IMR-90 (cell line): Measurements from ENCODE around the gene SLC44A5. TPM values are rescaled to one million over a fixed set of nuclear protein-coding genes. Genes with fewer than 3 reads are reported as not detected.

Experiments
- ATAC-seq: fragments of 200-7000 bp; cut with Tn5 transposase; 2 replicates; pipeline ENCODE4 v1.9.1; 2020; ENCODE audit warnings: low read depth, mild to moderate bottlenecking, moderate library complexity
- BruUV-seq: library from RNA; stranded (reverse); fragments of 400-500 nt; replicated peaks from 2 replicates; lab custom pipeline; 2021; lab: Mats Ljungman, UMichigan
- CTCF ChIA-PET: fragments of 300-600 bp; formaldehyde crosslinking; extraction: SDS; loops from one replicate; lab custom pipeline; 2021; ENCODE audit warnings: antibody characterized with exemption; lab: Yijun Ruan, JAX
- POLR2A ChIA-PET: fragments of 300-600 bp; sonication (Branson Sonifier 250); formaldehyde crosslinking; loops from one replicate; lab custom pipeline; 2022; ENCODE audit warnings: antibody characterized with exemption; ENCODE audit not compliant: unreplicated experiment; lab: Charles Lee
- DNase-seq: peaks from one replicate; pipeline ENCODE4 v3.0.0; 2013
- H2AFZ ChIP-seq: replicated peaks from 2 replicates; pipeline ENCODE3; 2013; ENCODE audit warnings: low read length, mild to moderate bottlenecking; ENCODE audit not compliant: poor library complexity
- H2AK5ac ChIP-seq: 2 replicates; pipeline ENCODE4 v1.6.1; 2013; ENCODE audit warnings: low read depth, low read length, inconsistent platforms
- H2AK9ac ChIP-seq: replicated peaks from 2 replicates; pipeline ENCODE3; 2013; ENCODE audit warnings: mild to moderate bottlenecking, low read depth, low read length, moderate library complexity; ENCODE audit not compliant: poor library complexity
- H2BK120ac ChIP-seq: 2 replicates; pipeline ENCODE4 v1.6.1; 2013; ENCODE audit warnings: low read depth, low read length, inconsistent platforms
- H2BK15ac ChIP-seq: 3 replicates; pipeline ENCODE4 v1.6.1; 2013; ENCODE audit warnings: low read depth, low read length, inconsistent platforms
- H2BK20ac ChIP-seq: 2 replicates; pipeline ENCODE4 v1.6.1; 2013; ENCODE audit warnings: low read depth, mild to moderate bottlenecking, inconsistent platforms, low read length, moderate library complexity
- H2BK5ac ChIP-seq: 2 replicates; pipeline ENCODE4 v1.6.1; 2013; ENCODE audit warnings: mild to moderate bottlenecking, low read depth, low read length, inconsistent platforms; ENCODE audit not compliant: poor library complexity, severe bottlenecking
- H3K14ac ChIP-seq: replicated peaks from 2 replicates; pipeline ENCODE4 v1.6.1; 2013; ENCODE audit warnings: low read depth, low read length, inconsistent platforms
- H3K18ac ChIP-seq: 2 replicates; pipeline ENCODE4 v1.6.1; 2013; ENCODE audit warnings: low read depth, low read length, control low read depth
- H3K23ac ChIP-seq: 2 replicates; pipeline ENCODE4 v1.6.1; 2013; ENCODE audit warnings: low read depth, low read length, inconsistent platforms
- H3K27ac ChIP-seq: 2 replicates; pipeline ENCODE4 v1.5.1; 2013; ENCODE audit warnings: mild to moderate bottlenecking, control low read depth, low read length; ENCODE audit not compliant: insufficient read depth
- H3K27me3 ChIP-seq: 2 replicates; pipeline ENCODE4 v1.6.1; 2013; ENCODE audit warnings: low read length; ENCODE audit not compliant: control insufficient read depth, insufficient read depth
- H3K36me3 ChIP-seq: 2 replicates; pipeline ENCODE4 v1.6.1; 2013; ENCODE audit warnings: low read length, mixed read lengths; ENCODE audit not compliant: control insufficient read depth, insufficient read depth
- H3K4ac ChIP-seq: 2 replicates; pipeline ENCODE4 v1.6.1; 2013; ENCODE audit warnings: low read depth, low read length, inconsistent platforms
- H3K4me1 ChIP-seq: 2 replicates; pipeline ENCODE4 v1.6.1; 2013; ENCODE audit warnings: low read length, mixed read lengths; ENCODE audit not compliant: control insufficient read depth, insufficient read depth
- H3K4me2 ChIP-seq: 2 replicates; pipeline ENCODE4 v1.6.1; 2013; ENCODE audit warnings: low read depth, mild to moderate bottlenecking, control low read depth, low read length, moderate library complexity
- H3K4me3 ChIP-seq: 2 replicates; pipeline ENCODE4 v1.5.1; 2013; ENCODE audit warnings: low read depth, mild to moderate bottlenecking, control low read depth, low read length, moderate library complexity; ENCODE audit not compliant: insufficient read depth
- H3K56ac ChIP-seq: 2 replicates; pipeline ENCODE4 v1.6.1; 2013; ENCODE audit warnings: low read length, inconsistent platforms; ENCODE audit not compliant: insufficient read depth; ENCODE audit errors: extremely low read depth
- H3K79me1 ChIP-seq, 2 experiments: 2 replicates each; pipeline ENCODE4 v1.6.1; 2013; ENCODE audit warnings: low read length in 2 of 2, inconsistent platforms in 1 of 2, low read depth in 1 of 2
- H3K9ac ChIP-seq: 2 replicates; pipeline ENCODE4 v1.6.1; 2013; ENCODE audit warnings: low read depth, low read length, control low read depth
- H3K9me1 ChIP-seq: 2 replicates; pipeline ENCODE4 v1.6.1; 2013; ENCODE audit warnings: low read length, inconsistent platforms; ENCODE audit not compliant: insufficient read depth
- H3K9me3 ChIP-seq: 2 replicates; pipeline ENCODE4 v1.6.1; 2013; ENCODE audit warnings: low read length; ENCODE audit not compliant: control insufficient read depth, insufficient read depth
- H4K20me1 ChIP-seq: 2 replicates; pipeline ENCODE4 v1.6.1; 2013; ENCODE audit warnings: low read length, inconsistent platforms; ENCODE audit not compliant: insufficient read depth
- H4K5ac ChIP-seq: 2 replicates; pipeline ENCODE4 v1.6.1; 2013; ENCODE audit warnings: mild to moderate bottlenecking, low read depth, low read length, control low read depth
- H4K8ac ChIP-seq, 2 experiments: 2 replicates each; pipeline ENCODE4 v1.6.1; 2013; ENCODE audit warnings: low read depth in 2 of 2, low read length in 2 of 2, control low read depth in 1 of 2, inconsistent platforms in 1 of 2
- H4K91ac ChIP-seq: 2 replicates; pipeline ENCODE4 v1.6.1; 2013; ENCODE audit warnings: low read depth, low read length, inconsistent platforms; ENCODE audit not compliant: insufficient read depth
- FOS ChIP-seq: fragments of 150-350 bp; IDR thresholded peaks from 2 replicates; pipeline ENCODE4 v1.6.1; 2016; ENCODE audit warnings: low read depth, low read length
- NFE2L2 ChIP-seq: fragments of 150-350 bp; IDR thresholded peaks from 2 replicates; pipeline ENCODE4 v1.6.1; 2016; ENCODE audit warnings: low read depth, mild to moderate bottlenecking, low read length
- POLR2A ChIP-seq: IDR thresholded peaks from 2 replicates; pipeline ENCODE4 v1.6.1; 2012; ENCODE audit warnings: mild to moderate bottlenecking, low read depth, low read length
- RFX5 ChIP-seq: IDR thresholded peaks from 2 replicates; pipeline ENCODE4 v1.8.0; 2012; ENCODE audit warnings: low read depth, mild to moderate bottlenecking, low read length, moderate library complexity
- WGBS, 2 experiments: methylation state at CpG; one replicate each; pipeline versions ENCODE4 v1.1.5 to v1.1.7; 2013; ENCODE audit warnings: missing lambda C conversion rate in 2 of 2; ENCODE audit not compliant: insufficient read length in 1 of 2; ENCODE audit errors: extremely low coverage in 2 of 2; 5-methylcytosine and 5-hydroxymethylcytosine counted together
- dilution Hi-C: fragments of 300-500 bp; cut with HindIII; formaldehyde crosslinking; loops from one replicate; pipeline ENCODE4 v1.14.3; 2018; ENCODE audit warnings: low sequenced_read_pairs; ENCODE audit not compliant: unreplicated experiment
- in situ Hi-C: fragments of 300-500 bp; cut with MboI; formaldehyde crosslinking; loops from 3 replicates; pipeline ENCODE4 v1.14.3; 2019; ENCODE audit warnings: low sequenced_read_pairs, inconsistent platforms, mixed read lengths
- intact Hi-C: fragments of 100-400 bp; cut with micrococcal nuclease; formaldehyde crosslinking; loops from 2 replicates; pipeline ENCODE4 v1.10.0; 2022
- polyA plus RNA-seq, 3 experiments: library from polyadenylated mRNA; depleted of rRNA; stranded (reverse); fragments of >200 nt; gene quantifications; 2 replicates each; pipeline ENCODE4 v1.2.3, GENCODE V29; 2012; ENCODE audit warnings: low replicate concordance in 1 of 3
- total RNA-seq: library from RNA; depleted of rRNA; stranded (reverse); fragments of >200 nt; gene quantifications from 2 replicates; pipeline ENCODE4 v1.2.3, GENCODE V29; 2012

SLC44A5 gene
- total and polyA plus RNA-seq, 2 of the 4 experiments (the other 2 are of a cell fraction) = under 0.01 TPM; not detected in 1

GRCh38 chr1:75469586-75470173, 141.2 kb downstream of the SLC44A5 start:
- H3K79me1 ChIP-seq = no peaks in the 10 kb centered on the region
- no CpG with 5 or more reads among the region's 7 CpGs for WGBS, 2 experiments
- no TSS peak for BruUV-seq
- in situ Hi-C loops (no loop called here), dilution Hi-C loops (no loop called here), intact Hi-C loops (no loop called here)
- CTCF ChIA-PET = no interaction called here
- H3K23ac ChIP-seq = no peak overlapping the region
- no peak overlapping the region for H3K27ac ChIP-seq
- no peak overlapping the region for H3K18ac ChIP-seq
- H3K4me2 ChIP-seq = no peak overlapping the region
- no peak overlapping the region for H2BK20ac ChIP-seq
- no peak overlapping the region for H3K14ac ChIP-seq
- H3K27me3 ChIP-seq = no peaks in the 10 kb centered on the region
- ATAC-seq = no peak
- H4K20me1 ChIP-seq = no peaks in the 10 kb centered on the region
- H4K91ac ChIP-seq = no peak overlapping the region
- POLR2A ChIA-PET = no interaction called here
- H2BK5ac ChIP-seq = no peak overlapping the region
- no peak overlapping the region for H3K9ac ChIP-seq
- TF ChIP-seq RFX5 = no peak
- TF ChIP-seq NFE2L2 = 0 out of 2 replicates have a peak, but pooled peaks have one; percentile 15
- TF ChIP-seq POLR2A = no peak
- no peak for TF ChIP-seq FOS
- no peaks in the 10 kb centered on the region for H3K9me1 ChIP-seq
- no peak overlapping the region for H3K4me3 ChIP-seq
- no peak overlapping the region for H4K5ac ChIP-seq
- DNase-seq = no peak
- peaks cover 4% of the 10 kb centered on the region; the same call in 1 of the 2 replicates for H3K9me3 ChIP-seq
- no peak overlapping the region for H2BK15ac ChIP-seq
- H3K56ac ChIP-seq = no peak overlapping the region
- H2AK9ac ChIP-seq = no peak overlapping the region
- H4K8ac ChIP-seq = no peak overlapping the region
- H3K4me1 ChIP-seq = no peaks in the 10 kb centered on the region
- H2BK120ac ChIP-seq = no peak overlapping the region
- H3K4ac ChIP-seq = no peak overlapping the region
- no peak overlapping the region for H2AFZ ChIP-seq
- H2AK5ac ChIP-seq = no peak overlapping the region
- no peaks in the 10 kb centered on the region for H3K36me3 ChIP-seq
